HepG2 (cell line): ENCODE data around the gene LRRIQ4. TPM values are rescaled to one million over a fixed set of nuclear protein-coding genes. Genes with fewer than 3 reads are reported as not detected.
A peak's percentile ranks its signal among the peaks of the same experiment; 100 is the strongest.

Experiments
- AKAP8 ChIP-seq: sonication (generic); formaldehyde crosslinking; IDR thresholded peaks from 2 replicates; pipeline ENCODE4 v1.5.1; 2020; ENCODE audit warnings: mild to moderate bottlenecking, missing genetic modification reagents
- BRD4 ChIP-seq: sonication (generic); formaldehyde crosslinking; IDR thresholded peaks from 2 replicates; pipeline ENCODE4 v1.4.0; 2020; ENCODE audit warnings: missing genetic modification reagents
- MAF1 ChIP-seq: sonication (generic); formaldehyde crosslinking; IDR thresholded peaks from 2 replicates; pipeline ENCODE4 v1.5.0; 2020; ENCODE audit warnings: missing genetic modification reagents, borderline replicate concordance
- NONO ChIP-seq, 2 experiments: fragments of 450-650 bp in 1 of 2; sonication (generic) in 1 of 2; formaldehyde crosslinking in 1 of 2; IDR thresholded peaks in 1 of 2; conservative IDR thresholded peaks in 1 of 2; 2 replicates each; pipeline versions ENCODE4 v1.6.1 to v1.8.0; 2017 to 2022; ENCODE audit warnings: mild to moderate bottlenecking in 1 of 2, missing genetic modification reagents in 1 of 2, moderate library complexity in 1 of 2
- TCF12 ChIP-seq, 2 experiments: fragments of 450-650 bp in 1 of 2; sonication (generic) in 1 of 2; formaldehyde crosslinking in 1 of 2; IDR thresholded peaks; 2 replicates each; pipeline versions ENCODE4 v1.6.1 to v1.8.0; 2017 to 2022; ENCODE audit warnings: antibody characterized with exemption in 1 of 2, mild to moderate bottlenecking in 1 of 2, missing genetic modification reagents in 1 of 2, moderate library complexity in 1 of 2
- ZNF124 ChIP-seq: sonication (generic); formaldehyde crosslinking; IDR thresholded peaks from 2 replicates; pipeline ENCODE4 v1.4.0; 2020; ENCODE audit warnings: missing genetic modification reagents
- ZNF138 ChIP-seq: sonication (generic); formaldehyde crosslinking; IDR thresholded peaks from 2 replicates; pipeline ENCODE4 v1.5.0; 2020; ENCODE audit warnings: mild to moderate bottlenecking, low read depth, missing genetic modification reagents
- ZNF34 ChIP-seq: sonication (generic); formaldehyde crosslinking; IDR thresholded peaks from 2 replicates; pipeline ENCODE4 v1.4.0; 2020; ENCODE audit warnings: mild to moderate bottlenecking, missing genetic modification reagents, borderline replicate concordance
- ZNF451 ChIP-seq: sonication (generic); formaldehyde crosslinking; IDR thresholded peaks from 2 replicates; pipeline ENCODE4 v1.5.0; 2020; ENCODE audit warnings: mild to moderate bottlenecking, missing genetic modification reagents
- ZNF720 ChIP-seq: sonication (generic); formaldehyde crosslinking; IDR thresholded peaks from 2 replicates; pipeline ENCODE4 v1.4.0; 2020; ENCODE audit warnings: missing genetic modification reagents
- polyA plus RNA-seq, 8 experiments: library from polyadenylated mRNA; depleted of rRNA in 3 of 8; stranded (reverse) in 7 of 8; unstranded in 1 of 8; fragments of >200 nt; fragmentation: Illumina TruSeq in 4 of 8; extraction: Trizol in 4 of 8; gene quantifications; 2 replicates each; pipeline versions ENCODE4 v1.2.1 to v1.2.3, GENCODE V29; 2011 to 2016; ENCODE audit warnings: low read depth in 4 of 8, missing spikeins in 1 of 8, mixed read lengths in 1 of 8; ENCODE audit not compliant: insufficient read depth in 1 of 8
- total RNA-seq, 5 experiments: library from RNA; depleted of rRNA; stranded (reverse); fragments of >200 nt; fragmentation: Illumina TruSeq; extraction: Trizol; gene quantifications; 2 replicates each; pipeline ENCODE4 v1.2.3, GENCODE V29; 2016; ENCODE audit warnings: low read depth in 1 of 5
- TF ChIP-seq, protein P1 (sequence below): sonication (generic); formaldehyde crosslinking; IDR thresholded peaks from 2 replicates; pipeline ENCODE4 v1.8.0; 2022; ENCODE audit warnings: mild to moderate bottlenecking, missing genetic modification reagents; ENCODE audit not compliant: insufficient replicate concordance
- TF ChIP-seq, protein P2 (sequence below): sonication (generic); formaldehyde crosslinking; IDR thresholded peaks from 2 replicates; pipeline ENCODE4 v1.4.0; 2020; ENCODE audit warnings: missing genetic modification reagents, mild to moderate bottlenecking, borderline replicate concordance
- TF ChIP-seq, protein P3 (sequence below): sonication (generic); formaldehyde crosslinking; IDR thresholded peaks from 2 replicates; pipeline ENCODE4 v1.5.0; 2020; ENCODE audit warnings: mild to moderate bottlenecking, missing genetic modification reagents
- TF ChIP-seq, protein P4 (sequence below): IDR thresholded peaks from 2 replicates; pipeline ENCODE4 v1.6.1; 2016
- TF ChIP-seq, protein P5 (sequence below): sonication (generic); formaldehyde crosslinking; IDR thresholded peaks from 2 replicates; pipeline ENCODE4 v1.4.0; 2020; ENCODE audit warnings: missing genetic modification reagents, low read depth, mild to moderate bottlenecking, borderline replicate concordance
- TF ChIP-seq, protein P6 (sequence below), 2 experiments: sonication (generic) in 1 of 2; formaldehyde crosslinking in 1 of 2; IDR thresholded peaks; 2 replicates each; pipeline versions ENCODE4 v1.4.0 to v1.6.1; 2018 to 2020; ENCODE audit warnings: missing genetic modification reagents in 2 of 2, borderline replicate concordance in 1 of 2, low read depth in 1 of 2, mild to moderate bottlenecking in 1 of 2, missing biosample characterization in 1 of 2

LRRIQ4 gene
- total and polyA plus RNA-seq, 2 of the 13 experiments (the other 11 are each of a cell fraction or from before 2014, with no cell fraction given) = not detected

DNA sequence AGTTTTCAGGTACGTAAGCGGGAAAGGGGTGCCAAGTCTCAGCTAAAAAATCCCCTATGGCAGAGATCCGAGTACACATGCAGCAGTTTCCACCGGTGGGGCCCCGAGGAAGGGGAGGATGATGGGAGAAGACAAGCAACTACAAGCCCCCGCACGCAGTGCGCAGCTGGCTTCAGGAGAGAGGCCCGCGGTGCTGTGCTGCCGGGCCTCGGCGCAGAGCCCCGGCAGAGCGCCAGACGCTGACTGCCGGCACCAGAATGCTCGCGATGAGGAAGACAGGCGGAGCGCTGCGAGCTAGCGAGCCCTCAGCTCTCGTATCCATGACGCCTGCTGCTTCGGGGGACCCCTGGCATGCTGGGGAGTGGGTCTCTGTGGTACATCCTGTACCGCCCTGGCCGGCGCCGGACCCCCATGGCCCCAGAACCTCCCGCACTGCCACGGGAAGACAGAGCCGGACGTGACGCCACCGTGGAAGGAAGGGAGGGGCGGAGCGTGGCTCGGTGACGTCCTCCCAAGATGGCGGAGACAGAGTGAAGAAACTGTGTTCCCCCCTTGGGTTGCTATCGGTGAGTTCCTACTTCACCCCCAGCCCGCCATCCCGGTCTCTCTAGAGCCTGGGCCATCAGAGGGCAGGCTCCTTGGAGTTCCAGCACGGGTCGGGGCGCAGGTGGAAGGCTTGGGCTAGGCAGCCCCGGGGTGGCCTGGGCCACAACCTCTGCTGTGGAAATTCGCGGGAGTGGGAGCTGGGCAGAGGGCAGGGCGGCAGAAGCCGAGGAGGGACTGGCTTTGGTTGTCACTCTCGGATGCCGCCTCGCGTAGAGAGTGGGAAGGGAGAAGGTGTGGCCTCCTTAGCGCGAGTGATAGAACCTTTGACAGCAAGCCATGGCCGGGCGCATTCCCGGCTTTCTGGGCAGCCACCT is 39.5 kb upstream of the LRRIQ4 start, which contains the start of gene MYNN (continued):
- TF ChIP-seq, protein P1, sequence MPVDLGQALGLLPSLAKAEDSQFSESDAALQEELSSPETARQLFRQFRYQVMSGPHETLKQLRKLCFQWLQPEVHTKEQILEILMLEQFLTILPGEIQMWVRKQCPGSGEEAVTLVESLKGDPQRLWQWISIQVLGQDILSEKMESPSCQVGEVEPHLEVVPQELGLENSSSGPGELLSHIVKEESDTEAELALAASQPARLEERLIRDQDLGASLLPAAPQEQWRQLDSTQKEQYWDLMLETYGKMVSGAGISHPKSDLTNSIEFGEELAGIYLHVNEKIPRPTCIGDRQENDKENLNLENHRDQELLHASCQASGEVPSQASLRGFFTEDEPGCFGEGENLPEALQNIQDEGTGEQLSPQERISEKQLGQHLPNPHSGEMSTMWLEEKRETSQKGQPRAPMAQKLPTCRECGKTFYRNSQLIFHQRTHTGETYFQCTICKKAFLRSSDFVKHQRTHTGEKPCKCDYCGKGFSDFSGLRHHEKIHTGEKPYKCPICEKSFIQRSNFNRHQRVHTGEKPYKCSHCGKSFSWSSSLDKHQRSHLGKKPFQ (CRISPR knock-in tag) = peak; percentile 24
- TF ChIP-seq, protein P2, sequence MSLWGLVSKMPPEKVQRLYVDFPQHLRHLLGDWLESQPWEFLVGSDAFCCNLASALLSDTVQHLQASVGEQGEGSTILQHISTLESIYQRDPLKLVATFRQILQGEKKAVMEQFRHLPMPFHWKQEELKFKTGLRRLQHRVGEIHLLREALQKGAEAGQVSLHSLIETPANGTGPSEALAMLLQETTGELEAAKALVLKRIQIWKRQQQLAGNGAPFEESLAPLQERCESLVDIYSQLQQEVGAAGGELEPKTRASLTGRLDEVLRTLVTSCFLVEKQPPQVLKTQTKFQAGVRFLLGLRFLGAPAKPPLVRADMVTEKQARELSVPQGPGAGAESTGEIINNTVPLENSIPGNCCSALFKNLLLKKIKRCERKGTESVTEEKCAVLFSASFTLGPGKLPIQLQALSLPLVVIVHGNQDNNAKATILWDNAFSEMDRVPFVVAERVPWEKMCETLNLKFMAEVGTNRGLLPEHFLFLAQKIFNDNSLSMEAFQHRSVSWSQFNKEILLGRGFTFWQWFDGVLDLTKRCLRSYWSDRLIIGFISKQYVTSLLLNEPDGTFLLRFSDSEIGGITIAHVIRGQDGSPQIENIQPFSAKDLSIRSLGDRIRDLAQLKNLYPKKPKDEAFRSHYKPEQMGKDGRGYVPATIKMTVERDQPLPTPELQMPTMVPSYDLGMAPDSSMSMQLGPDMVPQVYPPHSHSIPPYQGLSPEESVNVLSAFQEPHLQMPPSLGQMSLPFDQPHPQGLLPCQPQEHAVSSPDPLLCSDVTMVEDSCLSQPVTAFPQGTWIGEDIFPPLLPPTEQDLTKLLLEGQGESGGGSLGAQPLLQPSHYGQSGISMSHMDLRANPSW = no peak
- TF ChIP-seq ZNF124 (peak; percentile 77; the same call in 1 of the 2 replicates), NONO (IDR thresholded peaks at IDR 0.05) (no peak), NONO (CRISPR knock-in tag; conservative IDR thresholded peaks at IDR 0.05) (peak; percentile 82), AKAP8 (CRISPR knock-in tag) (no peak), ZNF34 (CRISPR knock-in tag) (peak; percentile 90; the same call in 1 of the 2 replicates), ZNF451 (CRISPR knock-in tag) (no peak; the same call in 1 of the 2 replicates), MAF1 (CRISPR knock-in tag) (peak; percentile 60; the same call in 1 of the 2 replicates), ZNF720 (CRISPR knock-in tag) (no peak), BRD4 (CRISPR knock-in tag) (peak; percentile 81), TCF12 (IDR thresholded peaks at IDR 0.05) (no peak), TCF12 (CRISPR knock-in tag; IDR thresholded peaks at IDR 0.05) (no peak; the same call in 1 of the 2 replicates), ZNF138 (CRISPR knock-in tag) (no peak; the same call in 1 of the 2 replicates)
- TF ChIP-seq, protein P3, sequence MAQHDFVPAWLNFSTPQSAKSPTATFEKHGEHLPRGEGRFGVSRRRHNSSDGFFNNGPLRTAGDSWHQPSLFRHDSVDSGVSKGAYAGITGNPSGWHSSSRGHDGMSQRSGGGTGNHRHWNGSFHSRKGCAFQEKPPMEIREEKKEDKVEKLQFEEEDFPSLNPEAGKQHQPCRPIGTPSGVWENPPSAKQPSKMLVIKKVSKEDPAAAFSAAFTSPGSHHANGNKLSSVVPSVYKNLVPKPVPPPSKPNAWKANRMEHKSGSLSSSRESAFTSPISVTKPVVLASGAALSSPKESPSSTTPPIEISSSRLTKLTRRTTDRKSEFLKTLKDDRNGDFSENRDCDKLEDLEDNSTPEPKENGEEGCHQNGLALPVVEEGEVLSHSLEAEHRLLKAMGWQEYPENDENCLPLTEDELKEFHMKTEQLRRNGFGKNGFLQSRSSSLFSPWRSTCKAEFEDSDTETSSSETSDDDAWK = no peak
- TF ChIP-seq, protein P4, sequence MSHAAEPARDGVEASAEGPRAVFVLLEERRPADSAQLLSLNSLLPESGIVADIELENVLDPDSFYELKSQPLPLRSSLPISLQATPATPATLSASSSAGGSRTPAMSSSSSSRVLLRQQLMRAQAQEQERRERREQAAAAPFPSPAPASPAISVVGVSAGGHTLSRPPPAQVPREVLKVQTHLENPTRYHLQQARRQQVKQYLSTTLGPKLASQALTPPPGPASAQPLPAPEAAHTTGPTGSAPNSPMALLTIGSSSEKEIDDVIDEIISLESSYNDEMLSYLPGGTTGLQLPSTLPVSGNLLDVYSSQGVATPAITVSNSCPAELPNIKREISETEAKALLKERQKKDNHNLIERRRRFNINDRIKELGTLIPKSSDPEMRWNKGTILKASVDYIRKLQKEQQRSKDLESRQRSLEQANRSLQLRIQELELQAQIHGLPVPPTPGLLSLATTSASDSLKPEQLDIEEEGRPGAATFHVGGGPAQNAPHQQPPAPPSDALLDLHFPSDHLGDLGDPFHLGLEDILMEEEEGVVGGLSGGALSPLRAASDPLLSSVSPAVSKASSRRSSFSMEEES (CRISPR knock-in tag) = no peak
- TF ChIP-seq, protein P5, sequence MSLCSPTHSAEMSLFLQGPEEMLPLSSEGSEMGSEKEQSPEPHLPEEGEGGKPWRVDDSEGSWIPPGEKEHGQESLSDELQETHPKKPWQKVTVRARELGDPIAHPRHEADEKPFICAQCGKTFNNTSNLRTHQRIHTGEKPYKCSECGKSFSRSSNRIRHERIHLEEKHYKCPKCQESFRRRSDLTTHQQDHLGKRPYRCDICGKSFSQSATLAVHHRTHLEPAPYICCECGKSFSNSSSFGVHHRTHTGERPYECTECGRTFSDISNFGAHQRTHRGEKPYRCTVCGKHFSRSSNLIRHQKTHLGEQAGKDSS (CRISPR knock-in tag) = peak; percentile 12; the same call in 1 of the 2 replicates
- TF ChIP-seq, protein P6, sequence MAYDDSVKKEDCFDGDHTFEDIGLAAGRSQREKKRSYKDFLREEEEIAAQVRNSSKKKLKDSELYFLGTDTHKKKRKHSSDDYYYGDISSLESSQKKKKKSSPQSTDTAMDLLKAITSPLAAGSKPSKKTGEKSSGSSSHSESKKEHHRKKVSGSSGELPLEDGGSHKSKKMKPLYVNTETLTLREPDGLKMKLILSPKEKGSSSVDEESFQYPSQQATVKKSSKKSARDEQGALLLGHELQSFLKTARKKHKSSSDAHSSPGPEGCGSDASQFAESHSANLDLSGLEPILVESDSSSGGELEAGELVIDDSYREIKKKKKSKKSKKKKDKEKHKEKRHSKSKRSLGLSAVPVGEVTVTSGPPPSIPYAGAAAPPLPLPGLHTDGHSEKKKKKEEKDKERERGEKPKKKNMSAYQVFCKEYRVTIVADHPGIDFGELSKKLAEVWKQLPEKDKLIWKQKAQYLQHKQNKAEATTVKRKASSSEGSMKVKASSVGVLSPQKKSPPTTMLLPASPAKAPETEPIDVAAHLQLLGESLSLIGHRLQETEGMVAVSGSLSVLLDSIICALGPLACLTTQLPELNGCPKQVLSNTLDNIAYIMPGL (CRISPR knock-in tag; IDR thresholded peaks at IDR 0.05; ENCODE audit: borderline replicate concordance in 1 of 2, low read depth in 1 of 2) = peak; percentile 89 to 97
